Measurements from ENCODE around the gene IZUMO4.
A peak's percentile ranks its signal among the peaks of the same experiment; 100 is the strongest.
"Not testable (repeated sequence)": the region's sequence is repeated elsewhere in the genome, so short reads cannot be mapped to it uniquely, and the experiment has no call there.

IZUMO4 gene

DNA sequence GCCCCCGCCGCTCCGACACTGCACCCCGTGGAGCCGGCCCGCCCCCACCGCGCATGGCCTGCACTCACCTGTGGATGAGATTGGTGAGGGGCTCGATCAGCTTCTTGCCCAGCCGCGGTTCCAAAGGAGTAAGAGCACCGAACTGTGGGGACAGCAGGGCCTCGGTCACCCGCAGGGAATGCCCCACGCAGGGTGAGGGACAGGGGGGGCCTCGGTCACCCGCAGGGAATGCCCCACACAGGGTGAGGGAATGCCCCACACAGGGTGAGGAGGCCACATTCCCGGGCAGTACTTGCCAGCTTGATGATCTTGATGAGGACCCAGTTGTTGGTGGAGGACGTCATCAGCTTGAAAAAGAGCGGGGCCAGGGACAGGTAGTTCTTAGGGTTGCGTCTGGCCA lies 32.3 kb downstream of the IZUMO4 start:
- Histone ChIP-seq H4K20me1 (peaks cover 74 to 96% (median 85%) of the 10 kb centered on the region in 11 experiments), H3K9me3 (replicated peaks in 1 of 11) (no peaks in the 10 kb centered on the region), H3K27ac (no peak overlapping the region), H3K4me2 (no peak overlapping the region), H3K27me3 (no peaks in the 10 kb centered on the region), H3K4me1 (peaks cover 0 to 4% (median 0%) of the 10 kb centered on the region in 10 experiments; a peak in 1 of 20 replicates), H3K4me3 (no peak overlapping the region), H3K9ac (no peak overlapping the region), H3K36me3 (peaks cover 79 to 94% (median 92%) of the 10 kb centered on the region in 11 experiments)
- no peak for TF ChIP-seq Cebpa-rat (IDR thresholded peaks at IDR 0.05)

- Histone ChIP-seq H3K4me2 (no peak overlapping the region), H3K4me3 (no peak overlapping the region), H4K20me1 (peaks cover 72 to 96% (median 85%) of the 10 kb centered on the region in 11 experiments), H3K36me3 (peaks cover 74 to 93% (median 90%) of the 10 kb centered on the region in 11 experiments), H3K27me3 (no peaks in the 10 kb centered on the region), H3K4me1 (peaks cover 0 to 4% (median 0%) of the 10 kb centered on the region in 10 experiments; a peak in 1 of 20 replicates), H3K9ac (peak overlapping the region in 2 of 11 experiments; percentile 18 to 36; a peak in 1 of 22 replicates), H3K27ac (no peak overlapping the region), H3K9me3 (replicated peaks in 1 of 11) (no peaks in the 10 kb centered on the region)
- TF ChIP-seq Cebpa-rat (IDR thresholded peaks at IDR 0.05): no peak
These were observed 32.8 kb downstream of the IZUMO4 start for GRCh38 chr19:2129486-2129885.

GRCh38 chr19:2129892-2130770 lies 33.4 kb downstream of the IZUMO4 start:
- peak overlapping the region in 1 of 11 experiments; percentile 12; a peak in 2 of 22 replicates for H3K27ac ChIP-seq
- H4K20me1 ChIP-seq: peaks cover 66 to 96% (median 82%) of the 10 kb centered on the region in 11 experiments
- no peaks in the 10 kb centered on the region for H3K27me3 ChIP-seq
- peaks cover 73 to 91% (median 88%) of the 10 kb centered on the region in 11 experiments for H3K36me3 ChIP-seq
- TF ChIP-seq Cebpa-rat (IDR thresholded peaks at IDR 0.05): no peak
- no peak overlapping the region for H3K4me3 ChIP-seq
- H3K4me1 ChIP-seq: peaks cover 0 to 7% (median 0%) of the 10 kb centered on the region in 10 experiments; a peak in 1 of 20 replicates
- H3K9me3 ChIP-seq (replicated peaks in 1 of 11): no peaks in the 10 kb centered on the region
- H3K4me2 ChIP-seq: no peak overlapping the region
- H3K9ac ChIP-seq: peak overlapping the region in 5 of 11 experiments; percentile 8 to 36 (median 19); a peak in 1 of 22 replicates

DNA sequence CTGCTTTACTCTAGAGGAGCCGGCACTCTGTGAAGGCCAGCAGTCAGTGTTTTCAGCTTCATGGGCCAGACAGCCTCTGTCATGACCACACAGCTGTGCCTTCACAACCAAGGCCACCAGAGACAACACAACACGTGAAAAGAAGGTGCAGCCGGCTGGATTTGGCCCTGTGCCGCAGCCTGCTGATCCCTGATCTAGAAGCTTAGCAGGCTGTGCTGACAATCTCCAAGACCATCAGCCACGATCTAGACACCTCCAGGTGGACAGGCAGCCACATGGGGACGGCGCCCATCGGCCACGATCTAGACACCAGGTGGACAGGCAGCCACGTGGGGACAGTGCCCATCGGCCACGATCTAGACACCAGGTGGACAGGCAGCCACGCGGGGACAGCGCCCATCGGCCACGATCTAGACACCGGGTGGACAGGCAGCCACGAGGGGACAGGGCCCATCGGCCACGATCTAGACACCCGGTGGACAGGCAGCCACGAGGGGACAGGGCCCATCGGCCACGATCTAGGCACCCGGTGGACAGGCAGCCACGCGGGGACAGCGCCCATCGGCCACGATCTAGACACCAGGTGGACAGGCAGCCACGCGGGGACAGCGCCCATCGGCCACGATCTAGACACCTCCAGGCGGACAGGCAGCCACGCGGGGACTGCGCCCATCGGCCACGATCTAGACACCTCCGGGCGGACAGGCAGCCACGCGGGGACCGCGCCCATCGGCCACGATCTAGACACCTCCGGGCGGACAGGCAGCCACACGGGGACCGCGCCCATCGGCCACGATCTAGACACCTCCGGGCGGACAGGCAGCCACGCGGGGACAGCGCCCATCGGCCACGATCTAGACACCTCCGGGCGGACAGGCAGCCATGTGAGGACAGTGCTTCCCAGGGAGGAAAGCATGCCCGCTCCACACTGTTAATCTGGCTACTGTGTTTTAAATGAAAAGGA lies 34.6 kb downstream of the IZUMO4 start:
- not testable (repeated sequence) for H3K27ac ChIP-seq; H3K27me3 ChIP-seq; H3K9me3 ChIP-seq (replicated peaks in 1 of 11); H3K4me3 ChIP-seq; H3K4me2 ChIP-seq; H3K4me1 ChIP-seq
- peaks cover 65 to 96% (median 84%) of the 10 kb centered on the region in 11 experiments for H4K20me1 ChIP-seq
- H3K9ac ChIP-seq: peak overlapping the region in 3 of 11 experiments; percentile 8 to 23 (median 19); a peak in 1 of 22 replicates
- H3K36me3 ChIP-seq: peaks cover 67 to 91% (median 87%) of the 10 kb centered on the region in 11 experiments

DNA sequence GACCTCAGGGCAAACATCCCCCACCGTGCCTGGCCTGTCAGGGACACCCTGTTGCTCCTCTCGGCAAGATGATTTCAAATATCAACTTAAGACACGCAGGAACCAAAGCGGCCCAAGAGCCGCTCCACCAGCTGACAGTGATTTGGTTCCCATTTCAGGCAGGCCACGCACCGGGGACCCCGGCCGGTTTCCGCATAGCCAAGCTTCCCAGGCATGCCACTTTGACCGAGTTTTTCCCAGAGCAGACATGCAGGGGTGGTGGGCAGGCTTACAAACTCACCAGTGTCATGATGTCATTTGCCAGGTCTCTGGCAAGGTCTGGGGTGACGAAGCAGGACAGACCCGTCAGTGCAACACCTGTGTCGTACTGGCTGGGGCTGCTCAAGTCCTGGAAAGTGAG lies 35.5 kb downstream of the IZUMO4 start:
- Histone ChIP-seq H4K20me1 (peaks cover 62 to 96% (median 84%) of the 10 kb centered on the region in 11 experiments), H3K4me1 (peaks cover 0 to 5% (median 0%) of the 10 kb centered on the region in 10 experiments; a peak in 2 of 20 replicates), H3K27me3 (no peaks in the 10 kb centered on the region), H3K4me3 (no peak overlapping the region), H3K4me2 (no peak overlapping the region), H3K9me3 (replicated peaks in 1 of 11) (no peaks in the 10 kb centered on the region), H3K9ac (no peak overlapping the region), H3K36me3 (peaks cover 67 to 91% (median 87%) of the 10 kb centered on the region in 11 experiments), H3K27ac (no peak overlapping the region)
- no peak for TF ChIP-seq Cebpa-rat (IDR thresholded peaks at IDR 0.05)

GRCh38 chr19:2132731-2133490 lies 36.2 kb downstream of the IZUMO4 start:
- peak overlapping the region in 1 of 11 experiments; percentile 21; a peak in 1 of 22 replicates for H3K9ac ChIP-seq
- H3K27me3 ChIP-seq: no peaks in the 10 kb centered on the region
- H3K36me3 ChIP-seq: peaks cover 67 to 91% (median 87%) of the 10 kb centered on the region in 11 experiments
- no peaks in the 10 kb centered on the region for H3K9me3 ChIP-seq (replicated peaks in 1 of 11)
- H4K20me1 ChIP-seq: peaks cover 62 to 96% (median 84%) of the 10 kb centered on the region in 11 experiments
- no peak overlapping the region for H3K4me3 ChIP-seq
- peaks cover 0 to 5% (median 0%) of the 10 kb centered on the region in 10 experiments; a peak in 2 of 20 replicates for H3K4me1 ChIP-seq
- H3K4me2 ChIP-seq: no peak overlapping the region
- 0 out of 22 replicates have a peak overlapping the region, but pooled peaks of 1 of the 11 experiments have one; percentile 31 for H3K27ac ChIP-seq
- TF ChIP-seq Cebpa-rat (IDR thresholded peaks at IDR 0.05): no peak

DNA sequence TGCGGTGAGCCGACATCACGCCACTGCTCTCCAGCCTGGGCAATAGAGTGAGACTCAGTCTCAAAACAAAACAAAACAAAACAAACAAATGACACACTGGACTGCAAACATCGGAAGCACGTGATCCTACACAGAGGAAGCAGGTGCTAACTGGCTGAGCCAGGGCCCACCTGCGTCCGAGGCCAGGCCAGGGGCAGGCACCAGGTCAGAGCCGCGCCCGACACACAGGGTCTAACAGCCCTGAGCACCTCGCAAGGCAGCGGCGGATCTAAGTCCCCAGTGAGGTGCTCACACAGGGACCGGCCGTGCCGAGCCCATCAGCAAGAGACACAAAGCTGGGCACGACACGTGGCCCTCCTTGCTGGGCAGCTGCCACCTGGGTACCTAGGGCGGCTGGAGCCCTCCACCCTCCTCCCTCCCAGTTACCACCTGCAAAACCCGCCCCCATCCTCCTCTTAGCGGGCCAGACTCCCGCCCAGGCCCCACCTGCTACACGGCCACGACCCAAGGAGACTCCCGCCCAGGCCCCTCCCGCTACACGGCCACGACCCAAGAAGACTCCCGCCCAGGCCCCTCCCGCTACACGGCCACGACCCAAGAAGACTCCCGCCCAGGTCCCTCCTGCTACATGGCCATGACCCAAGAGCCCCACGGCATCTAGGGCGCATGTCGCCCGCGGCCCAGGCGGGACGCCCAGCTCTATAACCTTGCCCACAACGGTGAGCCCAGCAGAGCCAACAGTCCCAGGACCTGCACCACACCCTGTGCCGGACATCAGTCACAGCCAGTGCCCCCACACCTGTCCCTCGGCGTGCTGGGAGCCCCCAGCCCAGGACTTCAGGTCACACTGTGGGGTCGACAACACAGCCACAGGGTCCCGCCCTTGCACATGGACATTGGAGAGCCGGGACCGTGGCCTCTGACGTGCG lies 39.0 kb downstream of the IZUMO4 start:
- peaks cover 60 to 97% (median 87%) of the 10 kb centered on the region in 11 experiments for H3K36me3 ChIP-seq
- no peak overlapping the region for H3K9ac ChIP-seq
- no peak for TF ChIP-seq Cebpa-rat (IDR thresholded peaks at IDR 0.05)
- no peak overlapping the region for H3K4me3 ChIP-seq
- H3K4me1 ChIP-seq: peaks cover 0 to 21% (median 11%) of the 10 kb centered on the region in 10 experiments; a peak in 14 of 20 replicates
- H3K27ac ChIP-seq: no peak overlapping the region
- peaks cover 73 to 100% (median 91%) of the 10 kb centered on the region in 11 experiments for H4K20me1 ChIP-seq
- H3K4me2 ChIP-seq: no peak overlapping the region
- H3K27me3 ChIP-seq: no peaks in the 10 kb centered on the region
- no peaks in the 10 kb centered on the region for H3K9me3 ChIP-seq (replicated peaks in 1 of 11)

All from BLaER1 treated with 17β-estradiol and CSF1 and Interleukin-3, amounts not matched to agents 10 nM and 100 nM (cell line).